Choroid plexus epithelial cell (primary cell): ENCODE data around the gene GRAMD1A.
"Not testable (repeated sequence)": the region's sequence is repeated elsewhere in the genome, so short reads cannot be mapped to it uniquely, and the experiment has no call there.

Source experiments
- DNase-seq: peaks from one replicate; pipeline ENCODE4 v3.0.0-alpha.2; 2010; ENCODE audit warnings: low read depth
- H3K4me3 ChIP-seq: 2 replicates; pipeline ENCODE4 v1.5.1; 2011; ENCODE audit warnings: low read depth, mild to moderate bottlenecking, control low read depth, low read length, moderate library complexity
- TF ChIP-seq, protein P1 (sequence below): conservative IDR thresholded peaks from 2 replicates; pipeline ENCODE4 v1.5.1; 2011; ENCODE audit warnings: low read depth, mild to moderate bottlenecking, control low read depth, inconsistent platforms, low read length, moderate library complexity

GRAMD1A gene

DNA sequence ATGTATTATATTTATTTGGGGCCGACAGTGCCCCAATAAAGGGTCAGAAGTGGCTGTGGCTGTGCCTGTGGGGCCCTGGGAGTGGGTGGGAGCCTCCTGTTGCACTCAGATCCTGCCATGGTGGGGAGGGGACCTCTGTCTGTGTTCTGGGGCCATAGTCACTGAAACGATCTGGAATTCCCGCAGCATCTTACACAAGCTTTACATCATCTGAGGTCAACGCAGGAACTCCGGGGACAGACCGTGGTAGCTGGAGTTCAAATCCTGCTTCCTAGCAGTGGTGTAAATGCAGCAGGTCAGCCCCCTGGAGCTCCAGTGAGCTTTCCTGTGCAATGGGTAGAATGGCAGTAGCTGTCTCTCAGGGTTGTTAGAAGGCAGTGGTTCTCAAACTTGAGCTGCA is 26.3 kb downstream of the GRAMD1A start:
- TF ChIP-seq, protein P1, sequence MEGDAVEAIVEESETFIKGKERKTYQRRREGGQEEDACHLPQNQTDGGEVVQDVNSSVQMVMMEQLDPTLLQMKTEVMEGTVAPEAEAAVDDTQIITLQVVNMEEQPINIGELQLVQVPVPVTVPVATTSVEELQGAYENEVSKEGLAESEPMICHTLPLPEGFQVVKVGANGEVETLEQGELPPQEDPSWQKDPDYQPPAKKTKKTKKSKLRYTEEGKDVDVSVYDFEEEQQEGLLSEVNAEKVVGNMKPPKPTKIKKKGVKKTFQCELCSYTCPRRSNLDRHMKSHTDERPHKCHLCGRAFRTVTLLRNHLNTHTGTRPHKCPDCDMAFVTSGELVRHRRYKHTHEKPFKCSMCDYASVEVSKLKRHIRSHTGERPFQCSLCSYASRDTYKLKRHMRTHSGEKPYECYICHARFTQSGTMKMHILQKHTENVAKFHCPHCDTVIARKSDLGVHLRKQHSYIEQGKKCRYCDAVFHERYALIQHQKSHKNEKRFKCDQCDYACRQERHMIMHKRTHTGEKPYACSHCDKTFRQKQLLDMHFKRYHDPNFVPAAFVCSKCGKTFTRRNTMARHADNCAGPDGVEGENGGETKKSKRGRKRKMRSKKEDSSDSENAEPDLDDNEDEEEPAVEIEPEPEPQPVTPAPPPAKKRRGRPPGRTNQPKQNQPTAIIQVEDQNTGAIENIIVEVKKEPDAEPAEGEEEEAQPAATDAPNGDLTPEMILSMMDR: no peak
- H3K4me3 ChIP-seq: no peak overlapping the region
- DNase-seq: no peak

DNA sequence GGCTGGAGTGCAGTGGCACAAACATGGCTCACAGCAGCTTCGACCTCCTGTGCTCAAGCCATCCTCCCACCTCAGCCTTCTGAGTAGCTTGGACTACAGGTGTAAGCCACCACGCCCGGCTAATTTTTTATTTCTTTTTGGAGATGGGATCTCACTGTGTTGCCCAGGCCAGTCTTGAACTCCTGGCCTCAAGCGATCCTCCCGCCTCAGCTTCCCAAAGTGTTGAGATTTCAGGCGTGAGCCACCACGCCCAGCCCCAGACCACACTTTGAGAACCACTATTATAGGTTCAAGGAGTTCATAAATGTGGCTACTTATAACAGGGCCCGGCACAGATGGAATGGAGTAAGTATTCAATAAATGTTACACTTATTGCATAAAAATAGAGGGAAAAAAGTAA is 26.9 kb downstream of the GRAMD1A start:
- H3K4me3 ChIP-seq: no peak overlapping the region
- TF ChIP-seq, protein P1: no peak
- no peak for DNase-seq

DNA sequence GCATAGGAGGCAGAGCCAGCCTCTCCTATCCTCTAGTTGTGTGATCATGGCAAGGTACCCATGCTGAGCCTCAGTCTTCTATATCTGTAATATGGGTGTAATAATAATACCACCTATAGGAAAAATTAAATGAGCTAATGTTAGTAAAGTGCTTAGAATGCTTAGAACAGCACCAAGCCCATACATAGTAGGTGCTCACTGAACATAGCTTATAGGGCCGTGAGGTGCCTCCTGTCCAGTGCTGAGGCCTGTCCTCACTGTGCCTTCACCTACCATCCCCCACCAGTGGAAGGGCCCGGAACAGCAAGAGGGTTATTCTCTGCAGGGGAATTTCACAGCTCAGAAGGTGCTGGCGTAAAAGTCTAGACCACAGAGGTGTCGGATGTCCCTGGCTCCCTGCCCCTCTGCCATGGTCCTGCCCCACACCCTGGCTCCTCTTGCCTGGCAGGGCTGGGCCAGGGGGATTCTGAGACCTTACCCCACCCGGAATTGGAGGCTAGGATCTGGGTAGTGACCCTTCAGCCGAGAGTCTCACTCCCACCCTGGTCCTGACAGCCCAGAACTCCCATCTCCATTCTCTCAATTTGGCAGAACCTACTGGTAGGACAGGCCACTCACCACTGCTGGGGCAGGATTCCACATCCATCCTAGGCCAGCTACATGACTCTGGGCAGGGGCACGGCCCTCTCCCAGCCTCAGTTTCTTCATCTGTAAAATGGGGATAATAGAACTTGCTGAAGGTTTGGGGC is 27.9 kb downstream of the GRAMD1A start:
- H3K4me3 ChIP-seq: no peak overlapping the region
- TF ChIP-seq, protein P1: no peak
- DNase-seq: peak; percentile 76

DNA sequence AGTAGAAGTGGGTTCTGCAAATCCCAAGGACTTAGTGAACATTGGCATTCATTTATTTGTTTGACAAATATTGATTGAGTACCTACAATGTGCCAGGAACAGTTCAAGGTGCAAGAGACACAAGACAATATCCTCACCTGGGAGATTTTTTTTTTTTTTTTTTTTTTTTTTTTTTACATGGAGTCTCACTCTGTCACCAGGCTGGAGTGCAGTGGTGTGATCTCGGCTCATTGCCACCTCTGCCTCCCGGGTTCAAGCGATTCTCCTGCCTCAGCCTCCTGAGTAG is 28.4 kb downstream of the GRAMD1A start:
- H3K4me3 ChIP-seq, DNase-seq: not testable (repeated sequence)

DNA sequence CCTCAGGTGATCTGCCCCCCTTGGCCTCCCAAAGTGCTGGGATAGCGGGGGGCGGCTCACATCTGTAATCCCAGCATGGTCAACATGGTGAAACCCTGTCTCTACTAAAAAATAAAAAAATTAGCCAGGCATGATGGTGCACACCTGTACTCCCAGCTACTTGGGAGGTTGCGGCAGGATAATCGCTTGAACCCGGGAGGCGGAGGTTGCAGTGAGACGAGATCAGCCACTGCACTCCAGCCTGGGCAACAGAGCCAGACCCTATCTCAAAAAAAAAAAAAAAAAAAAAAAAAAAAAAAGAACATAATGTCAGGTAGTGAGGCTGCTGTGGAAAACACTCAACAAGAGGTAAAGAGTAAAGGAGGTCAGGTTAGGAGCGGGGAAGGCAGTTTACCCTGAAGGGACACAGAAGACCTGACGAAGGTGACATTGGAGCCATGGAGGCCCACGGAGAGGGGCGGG is 29.2 kb downstream of the GRAMD1A start:
- H3K4me3 ChIP-seq, DNase-seq: not testable (repeated sequence)

DNA sequence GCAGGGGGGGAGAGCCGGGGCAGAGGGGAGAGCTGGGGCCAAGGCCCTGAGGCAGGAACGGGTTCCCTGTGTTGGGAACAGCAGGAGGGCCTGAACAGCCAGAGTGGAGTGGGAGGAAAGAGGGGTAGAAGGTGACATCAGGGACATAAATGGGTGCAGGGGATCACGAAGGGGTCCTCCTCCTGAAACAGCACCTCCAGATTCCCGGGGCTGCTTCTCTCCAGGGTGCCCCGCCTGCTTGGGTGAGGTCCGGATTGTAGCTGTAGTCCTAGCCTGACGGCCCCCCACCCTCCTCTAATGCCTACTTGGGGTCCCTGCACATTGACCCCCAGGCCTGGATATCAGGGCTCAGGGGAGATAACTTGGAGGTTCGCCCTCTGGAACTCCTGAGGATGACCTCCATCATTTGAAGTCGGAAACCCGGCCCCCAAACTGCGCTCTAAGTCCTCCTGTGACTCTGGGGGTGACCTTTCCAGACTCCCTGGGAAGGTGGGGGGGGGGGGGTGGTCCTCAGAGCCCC is 29.7 kb downstream of the GRAMD1A start:
- peak overlapping the region; percentile 60 for H3K4me3 ChIP-seq
- DNase-seq: no peak
- TF ChIP-seq, protein P1: no peak

DNA sequence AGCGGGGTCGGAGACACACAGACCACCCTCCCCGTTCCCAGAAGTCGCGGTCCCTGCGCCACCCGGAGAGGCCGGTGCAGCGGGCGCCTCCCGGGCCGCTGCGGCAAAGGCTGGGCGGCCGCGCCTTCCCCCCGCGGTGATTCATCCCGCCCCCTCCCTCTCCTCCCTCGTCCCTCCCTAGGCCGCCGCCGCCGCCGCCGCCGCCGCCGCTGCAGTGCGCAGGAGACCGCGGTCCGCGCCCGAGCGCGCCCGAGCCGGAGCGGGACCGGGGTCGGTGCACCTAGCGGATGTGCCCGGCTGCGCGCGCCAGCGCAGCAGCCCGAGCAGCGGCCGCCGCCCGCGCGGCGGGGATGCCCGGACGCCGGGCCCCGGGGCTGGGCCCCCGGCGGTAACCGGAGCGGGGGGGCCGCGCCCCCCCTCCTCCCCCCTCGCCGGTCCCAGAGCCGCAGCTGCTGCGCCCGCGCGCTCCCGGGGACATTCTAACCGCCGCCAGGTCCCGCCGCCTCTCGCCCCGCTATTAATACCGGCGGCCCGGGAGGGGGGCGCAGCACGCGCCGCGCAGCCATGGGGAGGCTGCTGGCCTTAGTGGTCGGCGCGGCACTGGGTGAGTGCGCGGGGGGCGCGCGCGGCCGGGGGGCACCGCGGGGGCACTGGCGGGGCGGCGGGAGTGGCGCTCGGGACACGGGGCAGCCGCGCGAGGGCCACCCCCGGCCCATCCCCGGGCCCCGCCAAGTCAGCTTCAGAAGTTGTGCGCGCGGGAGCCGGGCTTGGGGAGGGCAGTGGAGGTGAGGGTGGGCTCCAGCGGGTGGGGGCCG is 30.3 kb downstream of the GRAMD1A start, which contains the start of gene SCN1B:
Gene SCN1B (plus strand): TSS at position 214 of the 815 bp plus-strand sequence. CDS start 351 bp downstream, at position 565.
- TF ChIP-seq, protein P1: no peak
- DNase-seq: peak; percentile 59
- peak within 1 kb of the TSS; percentile 60 for H3K4me3 ChIP-seq
